ENCODE results near the gene ABCD3.

The ABCD3 gene

DNA sequence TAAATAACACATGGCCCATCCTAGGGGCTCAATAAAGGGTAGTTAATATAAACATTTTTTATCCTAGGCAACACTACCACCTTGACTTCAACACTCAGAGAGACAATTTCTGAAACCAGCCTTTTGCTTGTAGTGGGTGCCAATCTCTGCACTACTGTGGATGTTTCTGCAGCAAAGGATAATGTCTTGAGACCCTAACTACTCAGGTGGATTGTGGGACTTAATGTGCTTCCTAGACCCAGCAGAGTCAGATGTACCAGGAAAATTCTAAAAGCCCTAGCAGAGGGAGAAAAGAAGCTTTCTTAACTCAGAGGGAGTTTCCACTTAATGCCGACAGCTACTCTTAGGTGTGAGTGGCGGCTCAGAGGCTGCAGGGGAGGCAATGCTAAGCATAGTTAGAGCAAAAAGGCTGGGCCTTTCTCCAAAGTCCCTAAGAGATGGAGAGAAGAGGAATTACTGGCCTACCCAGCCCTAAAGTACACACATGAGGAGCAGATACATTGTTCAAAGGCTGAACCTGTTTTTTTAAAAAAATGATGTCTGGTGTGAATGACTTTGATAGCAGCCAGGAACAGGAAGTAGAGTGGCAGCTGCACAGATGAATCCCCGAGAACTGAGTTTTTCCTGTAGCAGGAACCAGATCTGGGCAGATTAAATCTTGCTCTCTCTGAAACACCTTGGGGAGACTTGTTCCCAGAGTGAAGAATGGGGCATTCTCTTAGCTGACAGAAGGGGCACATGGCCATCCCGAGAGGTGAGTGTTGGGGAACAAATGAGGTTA, 33.5 kb upstream of the ABCD3 start:
- no peak for DNase-seq
- Histone ChIP-seq H3K27ac (no peak overlapping the region), H3K27me3 (replicated peaks) (no peaks in the 10 kb centered on the region), H3K36me3 (replicated peaks) (no peaks in the 10 kb centered on the region), H3K4me3 (ENCODE audit: low read depth, low read length) (no peak overlapping the region)
- in situ Hi-C loops (cut with HindIII; ENCODE audit: low pct_ligation_motif_present, low sequenced_read_pairs): no loop called here
- TF ChIP-seq, protein P1, sequence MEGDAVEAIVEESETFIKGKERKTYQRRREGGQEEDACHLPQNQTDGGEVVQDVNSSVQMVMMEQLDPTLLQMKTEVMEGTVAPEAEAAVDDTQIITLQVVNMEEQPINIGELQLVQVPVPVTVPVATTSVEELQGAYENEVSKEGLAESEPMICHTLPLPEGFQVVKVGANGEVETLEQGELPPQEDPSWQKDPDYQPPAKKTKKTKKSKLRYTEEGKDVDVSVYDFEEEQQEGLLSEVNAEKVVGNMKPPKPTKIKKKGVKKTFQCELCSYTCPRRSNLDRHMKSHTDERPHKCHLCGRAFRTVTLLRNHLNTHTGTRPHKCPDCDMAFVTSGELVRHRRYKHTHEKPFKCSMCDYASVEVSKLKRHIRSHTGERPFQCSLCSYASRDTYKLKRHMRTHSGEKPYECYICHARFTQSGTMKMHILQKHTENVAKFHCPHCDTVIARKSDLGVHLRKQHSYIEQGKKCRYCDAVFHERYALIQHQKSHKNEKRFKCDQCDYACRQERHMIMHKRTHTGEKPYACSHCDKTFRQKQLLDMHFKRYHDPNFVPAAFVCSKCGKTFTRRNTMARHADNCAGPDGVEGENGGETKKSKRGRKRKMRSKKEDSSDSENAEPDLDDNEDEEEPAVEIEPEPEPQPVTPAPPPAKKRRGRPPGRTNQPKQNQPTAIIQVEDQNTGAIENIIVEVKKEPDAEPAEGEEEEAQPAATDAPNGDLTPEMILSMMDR (IDR thresholded peaks at IDR 0.05; ENCODE audit: low read depth, low read length, missing control alignments): no peak

DNA sequence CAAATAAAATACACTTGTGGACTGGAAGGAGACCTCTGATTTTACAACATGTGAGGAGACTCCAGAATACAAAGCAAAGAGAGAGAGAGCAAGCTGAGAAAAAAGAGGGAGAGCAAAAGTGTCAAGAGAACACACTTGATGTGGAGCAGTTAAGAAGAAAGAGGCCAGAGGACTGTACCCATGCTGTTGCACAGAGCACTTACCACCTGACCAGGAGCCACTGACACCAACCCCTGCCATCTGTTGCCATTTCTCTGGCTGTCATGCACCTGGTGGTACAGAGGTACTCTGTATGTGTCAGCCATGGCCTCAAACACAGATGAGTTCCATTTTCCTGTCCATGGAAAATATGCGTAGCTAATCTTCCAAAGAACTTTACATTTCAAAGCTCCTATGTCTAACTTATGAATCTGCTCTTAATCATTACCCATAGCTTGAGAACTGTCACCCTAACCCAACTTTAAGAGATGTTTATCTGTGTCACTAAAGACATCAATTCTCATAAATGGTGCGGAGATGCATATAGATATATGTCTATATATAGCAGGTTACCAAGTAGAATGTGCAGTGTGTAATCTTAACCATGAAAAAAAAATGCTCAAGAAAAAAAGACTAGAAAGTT, 32.8 kb upstream of the ABCD3 start:
- no peak for DNase-seq
- H3K27ac ChIP-seq: no peak overlapping the region
- in situ Hi-C loops (cut with HindIII; ENCODE audit: low pct_ligation_motif_present, low sequenced_read_pairs): no loop called here
- no peaks in the 10 kb centered on the region for H3K36me3 ChIP-seq (replicated peaks)
- no peak overlapping the region for H3K4me3 ChIP-seq (ENCODE audit: low read depth, low read length)
- TF ChIP-seq, protein P1 (IDR thresholded peaks at IDR 0.05; ENCODE audit: low read depth, low read length, missing control alignments): no peak
- H3K27me3 ChIP-seq (replicated peaks): no peaks in the 10 kb centered on the region

DNA sequence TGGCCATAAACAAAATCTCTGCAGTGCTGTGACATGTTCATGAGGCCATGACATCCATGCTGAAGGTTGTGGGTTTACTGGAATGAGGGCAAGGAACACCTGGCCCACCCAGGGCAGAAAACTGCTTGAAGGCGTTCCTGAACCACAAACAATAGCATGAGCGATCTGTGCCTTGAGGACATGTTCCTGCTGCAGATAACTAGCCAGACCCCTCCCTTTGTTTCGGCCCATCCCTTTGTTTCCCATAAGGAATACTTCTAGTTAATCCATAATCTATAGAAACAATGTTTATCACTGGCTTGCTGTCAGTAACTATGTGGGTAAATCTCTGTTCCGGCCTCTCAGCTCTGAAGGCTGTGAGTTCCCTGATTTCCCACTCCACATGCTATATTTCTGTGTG, 28.9 kb upstream of the ABCD3 start:
- in situ Hi-C loops (cut with HindIII; ENCODE audit: low pct_ligation_motif_present, low sequenced_read_pairs): no loop called here
- Histone ChIP-seq H3K27ac (no peak overlapping the region), H3K36me3 (replicated peaks) (no peaks in the 10 kb centered on the region), H3K4me3 (ENCODE audit: low read depth, low read length) (no peak overlapping the region), H3K27me3 (replicated peaks) (no peaks in the 10 kb centered on the region)
- DNase-seq: no peak
- TF ChIP-seq, protein P1 (IDR thresholded peaks at IDR 0.05; ENCODE audit: low read depth, low read length, missing control alignments): no peak

DNA sequence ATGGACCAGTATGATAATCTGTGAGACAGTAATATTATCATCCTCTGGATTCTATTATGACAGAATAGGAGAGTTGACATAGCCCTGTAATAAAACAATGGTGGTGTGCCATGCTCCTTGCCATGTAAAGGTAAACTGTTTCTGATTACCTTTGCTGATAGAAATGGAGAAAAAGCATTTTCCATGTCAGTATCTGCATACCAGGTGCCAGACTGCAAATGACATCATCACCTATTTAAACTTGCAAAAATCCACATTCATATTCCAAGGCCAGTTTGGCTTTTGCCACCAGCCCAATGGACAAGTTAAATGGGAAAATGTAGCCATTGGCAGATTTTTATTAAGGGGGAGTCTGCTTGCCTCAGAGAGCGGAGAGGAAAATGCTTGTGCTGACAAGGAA, 23.9 kb upstream of the ABCD3 start:
- no peak for DNase-seq
- no peaks in the 10 kb centered on the region for H3K27me3 ChIP-seq (replicated peaks)
- TF ChIP-seq, protein P1 (IDR thresholded peaks at IDR 0.05; ENCODE audit: low read depth, low read length, missing control alignments): no peak
- no peaks in the 10 kb centered on the region for H3K36me3 ChIP-seq (replicated peaks)
- no peak overlapping the region for H3K27ac ChIP-seq
- H3K4me3 ChIP-seq (ENCODE audit: low read depth, low read length): no peak overlapping the region
- in situ Hi-C loops (cut with HindIII; ENCODE audit: low pct_ligation_motif_present, low sequenced_read_pairs): no loop called here

- H3K36me3 ChIP-seq (replicated peaks): no peaks in the 10 kb centered on the region
- no peak overlapping the region for H3K27ac ChIP-seq
- in situ Hi-C loops (cut with HindIII; ENCODE audit: low pct_ligation_motif_present, low sequenced_read_pairs): no loop called here
- TF ChIP-seq, protein P1 (IDR thresholded peaks at IDR 0.05; ENCODE audit: low read depth, low read length, missing control alignments): no peak
- no peaks in the 10 kb centered on the region for H3K27me3 ChIP-seq (replicated peaks)
- no peak overlapping the region for H3K4me3 ChIP-seq (ENCODE audit: low read depth, low read length)
- DNase-seq: no peak
Measured at GRCh38 chr1:94395231-94395630, 23.0 kb upstream of the ABCD3 start.

All from brain microvascular endothelial cell (primary cell).